HuH-7 (cell line): ENCODE data around the gene PLD2.
"Not testable (repeated sequence)": the region's sequence is repeated elsewhere in the genome, so short reads cannot be mapped to it uniquely, and the experiment has no call there.

Experiments
- DNase-seq: peaks from one replicate; pipeline ENCODE4 v3.0.0; 2011; ENCODE audit warnings: low spot score

Gene PLD2

DNA sequence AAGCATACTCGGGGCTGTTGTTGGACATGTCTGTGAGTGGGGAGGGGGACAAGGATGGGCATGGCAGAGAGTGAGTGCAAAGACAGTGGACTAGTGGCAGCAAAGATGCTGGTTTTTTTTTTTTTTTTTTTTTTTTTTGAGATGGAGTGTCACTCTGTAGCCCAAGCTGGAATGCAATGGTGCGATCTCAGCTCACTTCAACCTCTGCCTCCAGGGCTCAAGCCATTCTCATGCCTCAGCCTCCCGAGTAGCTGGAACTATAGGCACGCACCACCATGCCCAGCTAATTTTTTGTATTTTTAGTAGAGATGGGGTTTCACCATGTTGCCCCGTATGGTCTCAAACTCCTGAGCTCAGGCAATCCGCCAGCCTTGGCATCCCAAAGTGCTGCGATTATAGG is 50.4 kb downstream of the PLD2 start:
- DNase-seq = not testable (repeated sequence)

DNA sequence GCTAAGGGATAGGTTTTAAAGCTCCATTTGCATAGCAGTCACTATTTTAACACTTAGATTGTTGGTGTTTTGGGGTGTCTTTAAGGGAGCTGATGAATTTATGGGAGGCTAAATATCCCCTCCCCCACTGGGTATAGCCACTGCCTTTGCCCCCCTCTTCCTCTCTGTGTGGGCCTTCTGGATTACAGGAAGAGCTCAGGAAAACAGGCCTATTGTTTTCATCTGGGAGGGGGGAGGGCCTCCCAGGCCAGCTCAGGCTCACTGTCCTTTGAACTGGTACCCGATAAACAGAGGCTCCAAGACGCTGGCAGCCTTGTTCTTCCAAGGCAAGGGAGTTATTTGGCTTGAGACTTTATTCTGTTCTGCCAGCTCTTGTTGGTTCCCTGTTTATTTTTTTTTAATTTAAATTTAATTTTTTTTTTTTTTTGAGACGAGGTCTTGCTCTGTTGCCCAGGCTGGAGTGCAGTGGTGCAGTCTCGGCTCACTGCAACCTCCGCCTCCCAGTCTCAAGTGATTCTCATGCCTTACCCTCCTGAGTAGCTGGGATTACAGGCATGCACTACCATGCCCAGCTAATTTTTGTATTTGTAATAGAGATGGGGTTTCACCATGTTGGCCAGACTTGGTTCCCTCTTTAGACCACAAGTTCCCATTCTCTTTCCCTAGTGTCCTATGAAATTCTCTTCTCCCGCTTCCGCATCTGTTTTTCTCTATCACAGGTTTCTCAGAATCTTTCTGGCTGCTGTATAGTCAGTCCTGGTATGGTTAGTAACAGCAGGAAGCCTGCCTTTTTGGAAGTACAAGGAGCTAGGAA is 51.3 kb downstream of the PLD2 start:
- no peak for DNase-seq

DNA sequence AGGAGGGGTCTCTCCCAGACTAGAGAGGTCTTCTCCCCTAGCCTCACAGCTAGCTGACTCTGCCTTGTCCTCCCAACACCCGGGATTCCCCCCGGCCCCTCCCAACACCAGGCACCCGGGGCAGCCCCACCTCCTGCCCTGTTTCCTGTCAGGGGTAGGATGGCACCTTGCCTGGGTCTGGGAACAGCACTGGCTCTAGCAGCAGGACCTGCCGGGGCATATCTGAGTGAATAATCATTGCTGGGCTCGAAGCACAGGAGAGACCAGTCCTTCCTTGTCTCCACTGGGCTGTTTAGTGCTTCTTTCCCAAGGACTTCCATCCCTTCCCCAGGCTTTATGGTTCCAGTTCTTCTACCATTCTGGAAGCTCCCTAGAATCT is 51.9 kb downstream of the PLD2 start:
- no peak for DNase-seq

DNA sequence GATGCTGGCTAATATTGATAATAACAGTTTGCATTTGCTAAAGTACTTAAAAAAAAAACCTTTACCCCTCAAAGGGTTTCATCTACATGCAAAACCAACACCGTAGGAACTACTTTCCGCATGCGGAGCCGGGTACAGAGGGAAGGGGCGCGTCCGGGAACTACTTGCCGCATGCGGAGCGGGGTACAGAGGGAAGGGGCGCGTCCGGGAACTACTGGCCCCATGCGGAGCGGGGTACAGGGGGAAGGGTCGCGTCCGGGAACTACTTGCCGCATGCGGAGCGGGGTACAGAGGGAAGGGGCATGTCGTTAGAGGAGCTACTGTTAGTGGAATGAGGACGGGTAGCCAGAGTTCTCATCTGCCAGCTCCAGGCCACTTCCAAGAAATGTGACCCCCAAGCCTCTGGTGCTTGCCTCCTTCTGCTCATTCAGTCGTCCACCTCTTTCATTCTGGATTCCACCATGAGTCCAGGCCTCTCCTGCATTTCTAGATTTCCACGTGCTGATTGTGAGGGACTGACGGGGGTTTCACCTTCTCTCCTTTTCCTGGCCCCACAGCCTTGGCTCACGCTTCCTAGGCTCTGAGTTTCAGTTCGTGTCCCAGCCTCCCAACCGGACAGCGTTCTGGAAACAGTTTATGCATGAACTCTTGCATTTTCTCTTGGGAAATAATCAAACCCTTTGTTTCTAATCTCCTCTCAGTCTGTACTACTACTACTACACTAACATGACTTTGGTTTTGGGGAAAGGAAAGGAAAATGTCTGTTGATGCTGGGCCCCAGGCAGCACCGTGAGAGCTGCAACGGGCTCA is 53.1 kb downstream of the PLD2 start:
- DNase-seq = no peak

DNA sequence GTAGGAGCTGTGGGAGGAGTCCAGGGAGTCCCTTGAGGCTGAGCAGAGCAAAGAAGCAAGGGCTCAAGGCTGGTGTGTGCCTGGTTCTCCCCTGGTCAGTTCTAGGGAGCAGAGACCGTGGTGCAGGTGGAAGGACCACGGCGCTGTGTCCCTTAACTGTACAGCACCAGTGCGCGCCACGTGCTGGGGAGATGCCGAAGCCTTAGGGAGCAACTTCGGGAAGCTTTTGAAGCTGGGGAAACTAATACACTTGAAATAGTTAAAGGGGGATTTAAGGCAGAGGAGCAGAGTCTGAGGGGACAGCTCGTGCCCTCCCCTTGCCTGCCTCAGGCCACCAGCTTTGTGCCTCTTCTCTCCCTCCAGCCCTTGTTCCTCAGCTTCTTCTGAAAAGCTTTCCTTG is 53.7 kb downstream of the PLD2 start:
- DNase-seq = no peak

DNA sequence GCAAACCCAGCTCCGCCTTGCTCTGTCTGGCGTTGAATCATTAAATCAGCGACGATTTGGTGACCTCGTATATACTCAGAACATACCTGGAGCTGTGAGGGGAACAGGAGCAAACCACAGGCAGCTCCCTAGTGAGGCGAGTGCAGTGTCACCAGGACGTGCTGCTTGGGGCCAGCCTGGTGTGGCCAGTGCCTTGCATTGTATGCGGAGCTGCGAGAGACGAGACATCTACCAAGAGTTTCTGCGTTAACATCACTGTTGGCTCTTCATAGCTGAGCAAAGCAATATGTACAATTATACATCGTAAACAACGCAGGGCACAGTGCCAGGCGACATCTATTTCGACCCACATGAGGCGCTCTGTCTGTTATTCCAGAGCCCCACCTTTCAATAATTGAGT is 54.1 kb downstream of the PLD2 start:
- no peak for DNase-seq

DNA sequence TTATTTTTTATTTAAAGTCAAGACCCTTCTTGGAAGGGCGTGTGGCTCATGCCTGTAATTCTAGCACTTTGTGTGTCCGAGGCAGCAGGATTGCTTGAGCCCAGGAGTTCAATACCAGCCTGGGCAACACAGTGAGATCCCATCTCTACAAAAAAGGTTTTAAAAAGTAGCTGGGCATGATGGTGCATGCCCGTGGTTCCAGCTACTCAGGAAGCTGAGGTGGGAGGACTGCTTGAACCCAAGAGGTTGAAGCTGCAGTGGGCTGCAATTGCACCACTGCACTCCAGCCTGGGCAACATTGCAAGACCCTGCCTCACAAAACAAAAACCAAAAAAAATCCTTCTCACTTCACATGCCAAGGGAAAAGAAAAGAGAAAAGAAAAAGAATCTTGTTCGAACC is 55.8 kb downstream of the PLD2 start:
- no peak for DNase-seq

DNA sequence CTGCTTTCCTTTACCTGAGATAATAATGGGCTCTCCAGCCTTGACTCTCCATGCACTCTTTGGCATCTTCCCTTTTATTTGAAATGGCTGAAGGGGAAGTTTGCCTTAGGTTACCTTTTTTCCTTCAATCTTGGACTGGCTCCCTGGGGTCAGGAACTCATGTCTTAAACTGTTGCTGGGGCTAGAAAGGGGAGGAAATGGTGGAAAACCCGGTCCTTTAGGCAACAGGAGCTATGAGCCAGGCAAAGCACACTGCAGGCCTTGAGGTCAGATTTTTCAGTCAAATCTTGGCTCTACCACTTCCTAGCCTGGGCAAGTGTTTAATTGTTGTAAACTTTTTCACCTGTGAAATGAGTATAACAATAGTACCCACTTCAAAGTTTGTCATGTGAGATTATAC is 56.4 kb downstream of the PLD2 start:
- no peak for DNase-seq

DNA sequence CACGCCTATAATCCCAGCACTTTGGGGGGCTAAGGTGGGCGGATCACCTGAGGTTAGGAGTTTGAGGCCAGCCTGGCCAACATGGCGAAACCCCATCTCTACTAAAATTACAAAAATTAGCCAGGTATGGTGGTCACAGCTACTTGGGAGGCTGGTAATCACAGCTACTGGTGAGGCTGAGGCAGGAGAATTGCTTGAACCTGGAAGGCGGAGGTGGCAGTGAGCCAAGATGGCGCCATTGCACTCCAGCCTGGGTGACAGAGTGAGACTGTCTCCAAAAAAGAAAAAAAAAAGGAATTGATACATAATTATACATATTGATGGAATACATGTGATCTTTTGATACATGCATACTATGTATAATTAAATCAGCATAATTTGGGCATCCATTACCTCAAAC is 60.6 kb downstream of the PLD2 start:
- DNase-seq = not testable (repeated sequence)

DNA sequence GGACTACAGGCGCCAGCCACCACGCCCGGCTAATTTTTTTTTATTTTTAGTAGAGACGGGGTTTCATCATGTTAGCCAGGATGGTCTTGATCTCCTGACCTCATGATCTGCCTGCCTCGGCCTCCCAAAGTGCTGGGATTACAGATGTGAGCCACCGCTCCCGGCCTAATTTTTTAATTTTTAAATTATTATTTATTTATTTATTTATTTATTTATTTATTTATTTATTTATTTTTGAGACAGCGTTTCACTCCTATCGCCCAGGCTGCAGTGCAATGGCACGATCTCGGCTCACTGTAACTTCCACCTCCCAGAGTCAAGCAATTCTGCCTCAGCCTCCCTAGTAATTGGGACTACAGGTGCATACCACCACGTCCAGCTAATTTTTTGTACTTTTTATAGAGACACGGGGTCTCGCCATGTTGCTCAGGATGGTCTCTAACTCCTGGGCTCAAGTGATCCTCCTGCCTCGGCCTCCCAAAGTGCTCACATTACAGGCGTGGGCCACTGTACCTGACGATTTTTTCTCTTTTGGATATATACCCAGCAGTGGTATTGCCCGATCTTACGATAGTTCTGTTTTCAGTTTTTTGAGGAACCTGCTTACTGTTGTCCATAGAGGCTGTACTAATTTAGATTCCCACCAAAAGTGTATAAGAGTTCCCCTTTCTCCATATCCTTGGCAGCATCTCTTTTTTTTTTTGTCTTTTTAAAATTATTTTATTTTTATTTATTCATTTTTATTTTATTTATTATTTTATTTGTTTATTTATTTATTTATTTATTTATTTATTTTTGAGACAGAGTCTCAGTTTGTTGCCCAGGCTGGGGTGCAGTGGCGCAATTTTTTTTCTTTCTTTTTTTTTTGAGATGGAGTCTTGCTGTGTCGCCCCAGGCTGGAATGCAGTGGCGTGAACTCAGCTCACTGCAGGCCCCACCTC is 62.4 kb downstream of the PLD2 start:
- DNase-seq = not testable (repeated sequence)

DNA sequence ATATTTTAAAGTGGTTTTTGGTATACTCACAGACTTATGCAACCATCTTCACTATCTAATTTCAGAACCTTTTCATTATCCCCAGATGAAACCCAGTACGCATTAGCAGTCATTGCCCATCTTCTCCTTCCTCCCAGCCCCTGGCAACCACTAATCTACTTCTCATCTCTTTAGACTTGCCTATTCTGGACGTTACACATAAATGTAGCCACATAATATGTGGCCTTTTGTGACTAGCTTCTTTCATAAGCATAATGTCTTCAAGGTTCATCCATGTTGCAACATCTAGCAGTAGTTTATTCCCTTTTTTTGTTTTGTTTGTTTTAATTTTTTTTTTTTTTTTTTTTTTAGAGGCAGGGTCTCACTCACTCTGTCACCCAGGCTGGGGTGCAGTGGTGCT is 63.9 kb downstream of the PLD2 start:
- DNase-seq = no peak

DNA sequence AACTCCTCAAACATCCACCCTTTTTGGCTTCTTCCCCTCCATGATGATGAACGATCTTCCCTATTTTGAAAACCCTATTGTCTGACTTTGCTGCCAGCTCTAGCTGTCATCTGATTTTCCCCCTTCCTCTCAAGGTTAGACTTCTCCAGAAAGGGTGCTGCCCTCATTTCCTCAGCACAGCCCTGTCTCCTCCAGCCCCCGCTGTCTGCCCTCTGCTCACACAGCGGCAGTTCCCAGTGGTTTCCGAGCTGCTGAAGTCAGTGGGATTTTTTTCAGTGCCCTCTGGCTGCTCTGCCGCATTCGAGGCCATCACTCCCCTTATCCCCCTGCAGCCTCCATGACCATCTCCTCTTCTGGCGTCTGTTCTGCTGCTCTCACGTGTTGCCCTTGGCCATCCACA is 65.8 kb downstream of the PLD2 start:
- DNase-seq = no peak
